ENCODE data around the gene ANKMY2. TPM values are rescaled to one million over a fixed set of nuclear protein-coding genes. Genes with fewer than 3 reads are reported as not detected.

ANKMY2 gene
- polyA plus RNA-seq, 1 donor from 2014 or later: 94.7 TPM

GRCh38 chr7:16562456-16563220 is 82.9 kb downstream of the ANKMY2 start:
- TF ChIP-seq RAD21 (conservative IDR thresholded peaks at IDR 0.05) (no peak), EZH2 (IDR thresholded peaks at IDR 0.05; ENCODE audit: borderline replicate concordance, insufficient read depth, low read length, poor library complexity, severe bottlenecking) (no peak), EP300 (conservative IDR thresholded peaks at IDR 0.05; ENCODE audit: poor library complexity, severe bottlenecking) (no peak), TAF1 (IDR thresholded peaks at IDR 0.05; ENCODE audit: low read depth) (no peak), MXI1 (conservative IDR thresholded peaks at IDR 0.05; ENCODE audit: poor library complexity, severe bottlenecking) (no peak), REST (IDR thresholded peaks at IDR 0.05; ENCODE audit: borderline replicate concordance) (no peak), CTCF (IDR thresholded peaks at IDR 0.05; ENCODE audit: poor library complexity, severe bottlenecking) (no peak), POLR2AphosphoS5 (IDR thresholded peaks at IDR 0.05) (no peak), SMC3 (conservative IDR thresholded peaks at IDR 0.05; ENCODE audit: poor library complexity) (no peak)
- H3K27me3 ChIP-seq (ENCODE audit: insufficient read depth, low read depth, low read length): no peaks in the 10 kb centered on the region
- H3K36me3 ChIP-seq (ENCODE audit: insufficient read depth, low read length): no peaks in the 10 kb centered on the region
- H4K20me1 ChIP-seq (ENCODE audit: insufficient read depth): no peaks in the 10 kb centered on the region
- H3K9me3 ChIP-seq (ENCODE audit: low read length): no peaks in the 10 kb centered on the region
- H3K9ac ChIP-seq (ENCODE audit: low read length): no peak overlapping the region
- no peaks in the 10 kb centered on the region for H3F3A ChIP-seq (ENCODE audit: insufficient read depth, low read length, poor library complexity, severe bottlenecking)
- no peak overlapping the region for H2AFZ ChIP-seq (ENCODE audit: low read depth, low read length)
- H3K4me3 ChIP-seq (ENCODE audit: low read length): no peak overlapping the region
- no peak overlapping the region for H3K4me2 ChIP-seq (ENCODE audit: low read length)
- H3K79me2 ChIP-seq (replicated peaks; ENCODE audit: insufficient read depth, low read length): no peaks in the 10 kb centered on the region
- no peak overlapping the region for H3K27ac ChIP-seq (ENCODE audit: low read length)
- no peaks in the 10 kb centered on the region for H3K9me2 ChIP-seq (ENCODE audit: insufficient read depth, low read length)

- no peak for TF ChIP-seq MXI1 (conservative IDR thresholded peaks at IDR 0.05; ENCODE audit: poor library complexity, severe bottlenecking)
- TF ChIP-seq CTCF (IDR thresholded peaks at IDR 0.05; ENCODE audit: poor library complexity, severe bottlenecking): no peak
- no peak for TF ChIP-seq TAF1 (IDR thresholded peaks at IDR 0.05; ENCODE audit: low read depth)
- TF ChIP-seq EP300 (conservative IDR thresholded peaks at IDR 0.05; ENCODE audit: poor library complexity, severe bottlenecking): no peak
- TF ChIP-seq EZH2 (IDR thresholded peaks at IDR 0.05; ENCODE audit: borderline replicate concordance, insufficient read depth, low read length, poor library complexity, severe bottlenecking): no peak
- no peak for TF ChIP-seq RAD21 (conservative IDR thresholded peaks at IDR 0.05)
- no peak for TF ChIP-seq REST (IDR thresholded peaks at IDR 0.05; ENCODE audit: borderline replicate concordance)
- no peak for TF ChIP-seq SMC3 (conservative IDR thresholded peaks at IDR 0.05; ENCODE audit: poor library complexity)
- no peak for TF ChIP-seq POLR2AphosphoS5 (IDR thresholded peaks at IDR 0.05)
- Histone ChIP-seq H3K9me2 (ENCODE audit: insufficient read depth, low read length) (no peaks in the 10 kb centered on the region), H2AFZ (ENCODE audit: low read depth, low read length) (no peak overlapping the region), H4K20me1 (ENCODE audit: insufficient read depth) (no peaks in the 10 kb centered on the region), H3K4me3 (ENCODE audit: low read length) (no peak overlapping the region), H3K36me3 (ENCODE audit: insufficient read depth, low read length) (no peaks in the 10 kb centered on the region), H3K9ac (ENCODE audit: low read length) (no peak overlapping the region), H3K27ac (ENCODE audit: low read length) (no peak overlapping the region), H3K4me2 (ENCODE audit: low read length) (no peak overlapping the region), H3F3A (ENCODE audit: insufficient read depth, low read length, poor library complexity, severe bottlenecking) (no peaks in the 10 kb centered on the region), H3K27me3 (ENCODE audit: insufficient read depth, low read depth, low read length) (no peaks in the 10 kb centered on the region), H3K9me3 (ENCODE audit: low read length) (no peaks in the 10 kb centered on the region), H3K79me2 (replicated peaks; ENCODE audit: insufficient read depth, low read length) (no peaks in the 10 kb centered on the region)
These were observed 83.6 kb downstream of the ANKMY2 start for GRCh38 chr7:16561943-16562342.
